Measurements from ENCODE around the gene RBM14.
"Not testable (repeated sequence)": the region's sequence is repeated elsewhere in the genome, so short reads cannot be mapped to it uniquely, and the experiment has no call there.

RBM14 gene

DNA sequence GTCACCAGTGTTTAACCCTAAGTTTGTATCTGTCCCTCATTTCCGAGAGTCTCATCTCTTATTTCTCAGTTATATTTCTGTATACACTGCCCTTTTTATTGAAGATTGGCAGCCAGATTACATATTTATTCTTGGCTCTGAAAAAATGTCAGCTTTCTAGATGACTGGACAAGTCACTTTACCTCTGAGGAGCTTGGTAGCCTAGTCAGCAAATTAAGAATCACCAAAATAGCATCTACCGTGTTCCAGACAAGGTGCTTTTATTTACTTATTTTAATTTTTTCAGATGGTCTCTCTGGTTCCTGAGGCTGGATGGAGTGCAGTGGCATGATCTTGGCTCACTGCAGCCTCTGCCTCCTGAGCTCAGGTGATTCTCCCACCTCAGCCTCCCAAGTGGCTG lies 16.5 kb downstream of the RBM14 start:
- no peak for DNase-seq (ENCODE audit: low spot score)

GRCh38 chr11:66636411-66636810 lies 20.0 kb downstream of the RBM14 start:
- no peak for DNase-seq (ENCODE audit: low spot score)

- no peak for DNase-seq (ENCODE audit: low spot score)
These were observed 21.2 kb downstream of the RBM14 start for GRCh38 chr11:66637557-66638176.

DNA sequence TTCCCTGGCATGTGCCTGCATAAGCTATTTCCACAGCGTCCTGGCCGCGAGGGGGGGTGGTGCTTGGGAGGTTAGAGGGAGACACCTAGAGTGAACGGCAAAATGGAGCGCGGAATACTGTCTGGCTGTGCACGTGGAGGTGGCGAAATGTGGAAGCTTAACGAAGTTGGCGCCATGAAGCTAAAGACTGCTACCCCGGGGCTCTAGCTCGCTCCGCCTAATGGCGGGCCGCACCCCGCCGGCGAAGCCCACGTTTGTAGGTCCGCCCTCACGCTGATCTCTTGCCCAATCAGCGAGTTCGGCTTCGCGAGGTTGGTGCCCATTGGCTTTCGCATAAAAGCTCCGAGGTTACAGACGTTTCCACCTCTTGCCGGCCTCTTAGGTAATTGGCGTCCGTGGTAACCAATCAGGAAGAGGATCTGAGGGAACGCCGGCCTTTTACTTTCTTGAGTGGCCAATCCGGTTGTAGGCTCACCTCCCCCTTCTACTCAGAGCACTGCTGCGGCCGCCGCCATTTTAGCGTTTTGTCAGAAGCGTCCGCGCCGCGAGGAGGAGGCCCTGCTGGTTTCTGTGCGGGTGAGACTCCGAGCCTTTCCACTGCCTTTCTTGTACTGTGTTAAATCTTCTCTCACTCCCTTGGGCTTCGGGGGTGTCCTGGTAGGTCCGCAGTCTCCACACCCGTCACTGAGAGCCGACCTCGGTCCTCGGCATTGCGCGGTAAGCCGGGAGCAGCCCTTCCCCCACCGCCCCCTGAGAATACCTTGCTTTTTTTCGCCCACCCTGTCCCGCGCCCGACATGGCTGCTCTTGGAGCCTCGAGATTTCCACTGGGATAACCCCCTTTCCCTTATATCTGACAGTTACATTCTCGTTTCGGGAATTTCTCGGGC lies 22.0 kb downstream of the RBM14 start, which contains the start of gene RBM4:
RBM4 (plus strand) TSS at position 527 of the 889 bp plus-strand sequence. CDS start 1,009 bp downstream, outside the sequence.
- peak; percentile 100 for DNase-seq (ENCODE audit: low spot score)

- peak; percentile 34 for DNase-seq (ENCODE audit: low spot score)
These were observed 22.8 kb downstream of the RBM14 start for GRCh38 chr11:66639066-66639813.

DNA sequence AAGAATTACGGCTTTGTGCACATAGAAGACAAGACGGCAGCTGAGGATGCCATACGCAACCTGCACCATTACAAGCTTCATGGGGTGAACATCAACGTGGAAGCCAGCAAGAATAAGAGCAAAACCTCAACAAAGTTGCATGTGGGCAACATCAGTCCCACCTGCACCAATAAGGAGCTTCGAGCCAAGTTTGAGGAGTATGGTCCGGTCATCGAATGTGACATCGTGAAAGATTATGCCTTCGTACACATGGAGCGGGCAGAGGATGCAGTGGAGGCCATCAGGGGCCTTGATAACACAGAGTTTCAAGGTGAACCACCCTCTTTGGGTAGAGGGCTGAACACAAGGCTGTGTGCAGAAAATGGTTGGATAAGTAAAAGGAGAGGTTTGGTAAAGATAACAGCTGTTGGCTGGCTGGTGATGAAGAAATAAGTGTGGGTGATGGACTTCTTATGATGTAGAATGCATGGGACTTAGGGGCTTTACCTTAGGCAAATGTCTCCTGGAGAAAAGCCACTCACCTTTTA lies 23.4 kb downstream of the RBM14 start:
- not testable (repeated sequence) for DNase-seq (ENCODE audit: low spot score)

GRCh38 chr11:66641834-66642233 lies 25.4 kb downstream of the RBM14 start:
- DNase-seq (ENCODE audit: low spot score) = no peak

- no peak for DNase-seq (ENCODE audit: low spot score)
These were observed 27.5 kb downstream of the RBM14 start for GRCh38 chr11:66643745-66644437.

- no peak for DNase-seq (ENCODE audit: low spot score)
These were observed 30.4 kb downstream of the RBM14 start for GRCh38 chr11:66646828-66647227.

DNA sequence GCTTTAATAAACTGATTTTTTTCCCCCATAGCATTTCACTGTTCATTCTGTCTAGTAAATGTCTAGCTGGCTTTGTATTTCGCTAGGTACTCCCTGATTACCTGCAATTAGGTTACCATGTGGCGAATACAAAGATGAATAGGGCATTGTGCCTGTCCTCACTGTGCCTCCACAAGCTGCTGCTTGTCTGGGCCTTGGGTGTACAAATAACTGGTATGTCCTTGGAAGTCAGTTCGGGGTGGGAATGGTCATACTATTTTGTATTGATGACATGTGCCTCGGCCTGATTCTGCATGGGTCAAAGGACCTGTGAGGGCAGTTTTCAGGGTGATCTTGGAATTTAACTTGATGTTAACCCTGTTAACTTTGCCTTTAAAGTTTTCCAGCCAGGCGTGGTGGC lies 33.5 kb downstream of the RBM14 start:
- no peak for DNase-seq (ENCODE audit: low spot score)

DNA sequence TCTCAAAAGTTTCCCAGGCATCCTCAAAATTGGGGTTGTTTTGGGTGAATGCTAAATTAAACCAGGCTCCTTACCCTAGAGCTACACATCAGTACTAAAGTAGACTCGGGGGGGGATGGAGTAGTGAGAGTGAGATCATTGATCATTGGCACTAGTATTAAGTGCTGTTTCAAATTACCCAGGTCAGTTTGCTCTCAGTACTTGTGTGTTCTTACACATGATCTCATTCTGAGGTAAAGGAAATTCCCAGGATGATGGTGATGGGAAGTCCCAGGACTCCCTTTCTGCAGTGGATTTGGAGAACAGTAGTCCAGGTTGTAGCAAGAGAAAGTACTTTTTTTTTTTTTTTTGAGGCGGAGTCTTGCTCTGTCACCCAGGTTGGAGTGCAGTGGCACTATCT lies 34.6 kb downstream of the RBM14 start:
- DNase-seq (ENCODE audit: low spot score) = no peak

DNA sequence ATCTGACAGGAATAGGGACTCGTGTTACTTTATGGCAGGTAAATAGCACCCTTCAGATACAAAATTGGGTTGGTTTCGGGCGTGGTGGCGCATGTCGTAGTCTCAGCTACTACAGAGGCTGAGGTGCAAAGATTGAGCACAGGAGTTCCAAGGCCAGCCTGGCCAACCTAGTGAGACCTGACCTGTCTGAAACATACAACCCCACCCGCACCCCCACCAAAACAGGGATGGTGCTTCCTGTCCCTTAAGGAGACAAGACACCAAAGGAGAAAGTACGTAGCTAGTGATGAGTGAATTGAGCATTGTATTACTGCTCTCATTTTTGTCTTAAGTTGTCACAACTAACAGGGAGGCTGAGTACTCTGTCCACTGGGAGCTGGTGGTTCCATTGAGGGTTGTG lies 36.2 kb downstream of the RBM14 start:
- no peak for DNase-seq (ENCODE audit: low spot score)

DNA sequence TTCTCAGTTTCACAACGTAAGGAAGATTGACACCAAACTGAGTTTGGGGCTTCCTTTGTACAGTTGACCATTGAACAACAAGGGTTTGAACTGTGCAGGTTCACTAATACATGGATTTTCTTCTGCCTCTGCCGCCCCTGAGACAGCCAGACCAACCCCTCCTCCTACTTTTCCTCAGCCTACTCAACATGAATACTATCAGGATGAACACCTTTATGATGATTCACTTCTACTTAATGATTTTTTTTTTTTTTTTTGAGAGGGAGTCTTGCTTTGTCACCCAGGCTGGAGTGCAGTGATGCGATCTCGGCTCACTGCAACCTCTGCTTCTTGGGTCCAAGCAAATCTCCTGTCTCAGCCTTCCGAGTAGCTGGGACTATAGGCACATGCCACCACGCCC lies 36.7 kb downstream of the RBM14 start:
- no peak for DNase-seq (ENCODE audit: low spot score)

GRCh38 chr11:66659763-66660162 lies 43.3 kb downstream of the RBM14 start:
- DNase-seq (ENCODE audit: low spot score) = no peak

DNA sequence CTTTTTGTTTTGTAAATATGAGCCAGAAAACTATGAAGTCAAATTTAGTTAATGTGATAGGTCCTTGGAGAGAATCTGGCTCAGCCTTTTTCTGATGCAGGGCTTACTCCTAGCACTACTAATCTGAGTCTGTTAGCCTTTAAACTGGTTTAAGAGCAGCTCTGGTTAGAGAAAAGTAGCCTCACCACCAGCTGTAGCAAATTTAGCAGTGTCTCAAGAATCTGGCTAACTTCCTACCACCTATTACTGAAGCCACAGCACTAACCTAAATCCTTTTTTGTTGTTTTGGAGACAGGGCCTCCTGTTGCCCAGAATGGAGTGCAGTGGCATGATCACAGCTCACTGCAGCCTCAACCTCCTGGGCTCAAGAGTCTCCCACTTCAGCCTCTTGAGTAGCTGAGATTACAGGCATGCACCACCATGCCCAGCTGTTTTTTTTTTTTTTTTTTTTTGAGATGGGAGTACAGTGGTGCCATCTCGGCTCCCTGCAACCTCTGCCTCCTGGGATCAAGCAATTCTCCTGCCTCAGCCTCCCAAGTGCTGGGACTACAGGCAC lies 47.4 kb downstream of the RBM14 start:
- DNase-seq (ENCODE audit: low spot score) = no peak

DNA sequence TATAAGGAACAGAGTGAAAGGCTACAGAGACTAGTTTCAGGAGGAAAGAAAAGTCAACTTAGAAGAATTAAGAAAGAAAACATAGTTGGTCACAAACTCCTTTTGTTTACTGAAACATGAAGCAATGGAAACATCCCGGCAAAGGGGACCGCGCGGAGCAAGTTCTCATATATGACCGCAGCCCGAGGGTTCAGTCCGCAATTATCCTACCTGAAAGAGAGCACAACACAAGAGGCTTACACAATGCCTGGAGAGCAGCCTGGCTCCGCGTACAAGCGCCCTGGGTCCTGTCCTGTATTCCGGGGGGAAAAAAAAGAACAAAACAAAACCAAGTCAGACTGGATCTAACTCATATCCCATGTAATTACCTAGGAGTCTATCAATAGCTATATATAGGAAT lies 48.9 kb downstream of the RBM14 start:
- no peak for DNase-seq (ENCODE audit: low spot score)

DNA sequence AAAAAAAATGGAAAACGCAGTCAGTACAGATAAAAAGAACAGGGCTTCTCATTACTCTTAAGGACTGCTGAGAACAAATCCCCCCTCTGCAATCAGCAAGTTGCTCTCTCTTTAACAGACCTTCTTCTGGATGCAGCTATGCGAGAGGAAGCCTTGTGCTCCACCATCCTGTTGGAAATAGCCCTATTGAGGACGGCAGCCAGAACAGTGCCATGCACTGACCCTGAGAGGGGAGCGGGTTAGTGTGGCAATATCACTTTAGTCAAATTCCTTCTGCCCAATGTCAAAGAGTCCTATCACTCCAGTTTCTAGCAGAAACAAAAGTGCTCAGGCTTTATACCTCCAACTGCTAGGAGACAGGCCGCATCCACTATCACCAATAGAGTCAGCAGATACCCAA lies 54.4 kb downstream of the RBM14 start:
- DNase-seq (ENCODE audit: low spot score) = no peak

GRCh38 chr11:66674964-66675602 lies 58.7 kb downstream of the RBM14 start:
- DNase-seq (ENCODE audit: low spot score) = no peak

DNA sequence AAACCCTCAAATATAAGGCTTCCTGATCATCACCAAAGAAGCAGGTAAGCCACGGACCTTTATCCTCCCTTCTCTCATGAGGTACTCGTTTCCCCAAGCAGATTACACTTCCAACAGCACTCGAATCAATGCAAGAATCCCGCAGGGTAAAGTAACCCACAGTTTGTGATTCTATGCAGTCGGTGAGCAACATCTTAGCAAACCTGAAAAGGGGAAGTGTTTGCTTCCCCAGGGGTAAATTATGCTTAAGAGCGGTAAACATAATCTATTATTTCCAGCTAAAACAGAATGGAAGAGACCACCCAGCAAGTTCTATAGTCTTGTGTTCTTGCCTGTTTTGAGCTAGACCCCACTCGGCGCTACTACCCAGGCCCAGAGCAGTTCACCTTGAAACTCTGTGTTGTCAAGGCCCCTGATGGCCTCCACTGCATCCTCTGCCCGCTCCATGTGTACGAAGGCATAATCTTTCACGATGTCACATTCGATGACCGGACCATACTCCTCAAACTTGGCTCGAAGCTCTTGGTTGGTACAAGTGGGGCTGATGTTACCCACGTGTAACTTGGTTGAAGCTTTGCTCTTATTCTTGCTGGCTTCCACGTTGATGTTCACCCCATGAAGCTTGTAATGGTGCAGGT lies 60.0 kb downstream of the RBM14 start:
- DNase-seq (ENCODE audit: low spot score) = no peak

Data from Ammon's horn (tissue), 1 donor.